ENCODE results near the gene SPX.

Gene SPX

GRCh38 chr12:21558100-21558679, 32.1 kb downstream of the SPX start:
- H3K36me3 ChIP-seq (ENCODE audit: control insufficient read depth, insufficient read depth, low read length), result no peaks in the 10 kb centered on the region
- no peaks in the 10 kb centered on the region for H3K27me3 ChIP-seq (replicated peaks; ENCODE audit: control insufficient read depth, insufficient read depth, low read length)
- no peak overlapping the region for H3K4me3 ChIP-seq (replicated peaks; ENCODE audit: low read depth, low read length)
- TF ChIP-seq, protein P1, sequence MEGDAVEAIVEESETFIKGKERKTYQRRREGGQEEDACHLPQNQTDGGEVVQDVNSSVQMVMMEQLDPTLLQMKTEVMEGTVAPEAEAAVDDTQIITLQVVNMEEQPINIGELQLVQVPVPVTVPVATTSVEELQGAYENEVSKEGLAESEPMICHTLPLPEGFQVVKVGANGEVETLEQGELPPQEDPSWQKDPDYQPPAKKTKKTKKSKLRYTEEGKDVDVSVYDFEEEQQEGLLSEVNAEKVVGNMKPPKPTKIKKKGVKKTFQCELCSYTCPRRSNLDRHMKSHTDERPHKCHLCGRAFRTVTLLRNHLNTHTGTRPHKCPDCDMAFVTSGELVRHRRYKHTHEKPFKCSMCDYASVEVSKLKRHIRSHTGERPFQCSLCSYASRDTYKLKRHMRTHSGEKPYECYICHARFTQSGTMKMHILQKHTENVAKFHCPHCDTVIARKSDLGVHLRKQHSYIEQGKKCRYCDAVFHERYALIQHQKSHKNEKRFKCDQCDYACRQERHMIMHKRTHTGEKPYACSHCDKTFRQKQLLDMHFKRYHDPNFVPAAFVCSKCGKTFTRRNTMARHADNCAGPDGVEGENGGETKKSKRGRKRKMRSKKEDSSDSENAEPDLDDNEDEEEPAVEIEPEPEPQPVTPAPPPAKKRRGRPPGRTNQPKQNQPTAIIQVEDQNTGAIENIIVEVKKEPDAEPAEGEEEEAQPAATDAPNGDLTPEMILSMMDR (IDR thresholded peaks at IDR 0.05; ENCODE audit: insufficient read depth, low read length, poor library complexity, severe bottlenecking), result no peak
- DNase-seq (ENCODE audit: extremely low read depth, insufficient read length), result no peak

DNA sequence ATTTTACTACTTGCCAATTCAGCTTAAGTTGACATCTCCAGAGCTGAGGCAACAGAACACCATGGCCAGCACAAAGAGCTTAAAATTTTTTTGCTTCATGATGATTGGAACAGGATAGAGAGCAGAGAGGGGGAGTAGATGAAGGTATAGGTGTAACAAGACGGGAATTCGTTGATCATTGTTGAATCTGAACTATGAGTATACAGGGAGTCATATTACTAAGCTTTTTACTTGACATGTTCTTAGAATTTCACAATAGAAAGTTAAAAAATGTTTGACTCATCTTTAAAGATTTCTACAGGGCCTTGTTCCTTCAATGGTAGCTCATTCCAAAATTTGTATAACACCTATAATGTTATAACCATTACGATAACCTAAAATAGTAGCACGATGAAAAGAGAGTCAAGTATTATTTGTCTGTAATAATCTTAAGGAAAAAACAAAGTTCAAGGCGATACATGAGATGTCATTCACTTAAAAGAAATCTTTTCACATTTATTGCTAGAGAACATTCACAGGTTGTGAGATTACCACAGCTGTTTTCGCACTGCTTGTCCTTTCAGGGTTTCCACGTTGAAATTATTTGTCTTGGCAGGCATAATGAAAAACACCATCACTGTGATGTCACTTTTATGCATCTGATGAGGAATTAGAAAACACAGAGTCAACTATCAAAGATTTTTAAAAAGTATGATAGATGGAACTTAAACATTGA, 33.9 kb downstream of the SPX start:
- no peak for DNase-seq (ENCODE audit: extremely low read depth, insufficient read length)
- no peaks in the 10 kb centered on the region for H3K36me3 ChIP-seq (ENCODE audit: control insufficient read depth, insufficient read depth, low read length)
- H3K27me3 ChIP-seq (replicated peaks; ENCODE audit: control insufficient read depth, insufficient read depth, low read length), result no peaks in the 10 kb centered on the region
- TF ChIP-seq, protein P1 (IDR thresholded peaks at IDR 0.05; ENCODE audit: insufficient read depth, low read length, poor library complexity, severe bottlenecking), result no peak
- H3K4me3 ChIP-seq (replicated peaks; ENCODE audit: low read depth, low read length), result no peak overlapping the region

GRCh38 chr12:21561158-21561557, 35.1 kb downstream of the SPX start:
- no peaks in the 10 kb centered on the region for H3K36me3 ChIP-seq (ENCODE audit: control insufficient read depth, insufficient read depth, low read length)
- no peak overlapping the region for H3K4me3 ChIP-seq (replicated peaks; ENCODE audit: low read depth, low read length)
- TF ChIP-seq, protein P1 (IDR thresholded peaks at IDR 0.05; ENCODE audit: insufficient read depth, low read length, poor library complexity, severe bottlenecking), result no peak
- DNase-seq (ENCODE audit: extremely low read depth, insufficient read length), result no peak
- no peaks in the 10 kb centered on the region for H3K27me3 ChIP-seq (replicated peaks; ENCODE audit: control insufficient read depth, insufficient read depth, low read length)

DNA sequence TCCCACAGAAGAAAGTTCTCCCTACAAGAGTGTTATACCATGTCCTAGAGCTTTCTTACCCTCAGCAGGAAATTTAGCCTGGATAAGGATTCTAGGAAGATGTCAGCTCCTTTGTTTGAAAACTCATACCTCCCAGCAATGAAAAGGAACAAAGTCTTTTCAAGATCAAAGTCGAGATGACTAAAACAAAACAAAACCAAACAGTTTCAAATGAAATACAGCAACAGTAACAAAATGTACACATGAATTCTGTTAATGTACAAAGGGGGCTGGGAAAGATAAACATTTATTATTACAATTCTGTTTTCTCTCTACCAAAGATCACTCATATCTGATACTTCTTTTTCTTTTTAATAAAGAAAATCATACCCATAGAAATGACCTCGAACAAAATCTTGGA, 36.8 kb downstream of the SPX start:
- TF ChIP-seq, protein P1 (IDR thresholded peaks at IDR 0.05; ENCODE audit: insufficient read depth, low read length, poor library complexity, severe bottlenecking), result no peak
- H3K36me3 ChIP-seq (ENCODE audit: control insufficient read depth, insufficient read depth, low read length), result no peaks in the 10 kb centered on the region
- no peaks in the 10 kb centered on the region for H3K27me3 ChIP-seq (replicated peaks; ENCODE audit: control insufficient read depth, insufficient read depth, low read length)
- H3K4me3 ChIP-seq (replicated peaks; ENCODE audit: low read depth, low read length), result no peak overlapping the region
- no peak for DNase-seq (ENCODE audit: extremely low read depth, insufficient read length)

- TF ChIP-seq, protein P1 (IDR thresholded peaks at IDR 0.05; ENCODE audit: insufficient read depth, low read length, poor library complexity, severe bottlenecking), result no peak
- no peak for DNase-seq (ENCODE audit: extremely low read depth, insufficient read length)
- Histone ChIP-seq H3K4me3 (replicated peaks; ENCODE audit: low read depth, low read length) (no peak overlapping the region), H3K27me3 (replicated peaks; ENCODE audit: control insufficient read depth, insufficient read depth, low read length) (no peaks in the 10 kb centered on the region), H3K36me3 (ENCODE audit: control insufficient read depth, insufficient read depth, low read length) (no peaks in the 10 kb centered on the region)
Observed at GRCh38 chr12:21566223-21566906, 40.3 kb downstream of the SPX start.
